GM19025 (cell line): ENCODE results near the gene LOX.
"Not testable (repeated sequence)": the region's sequence is repeated elsewhere in the genome, so short reads cannot be mapped to it uniquely, and the experiment has no call there.

ENCODE experiments used
- ATAC-seq: cut with Tn5 transposase; IDR thresholded peaks from one replicate; pipeline ENCODE4 v1.9.1; 2021; ENCODE audit warnings: mild to moderate bottlenecking, low read depth, moderate library complexity; ENCODE audit not compliant: unreplicated experiment

Gene LOX

DNA sequence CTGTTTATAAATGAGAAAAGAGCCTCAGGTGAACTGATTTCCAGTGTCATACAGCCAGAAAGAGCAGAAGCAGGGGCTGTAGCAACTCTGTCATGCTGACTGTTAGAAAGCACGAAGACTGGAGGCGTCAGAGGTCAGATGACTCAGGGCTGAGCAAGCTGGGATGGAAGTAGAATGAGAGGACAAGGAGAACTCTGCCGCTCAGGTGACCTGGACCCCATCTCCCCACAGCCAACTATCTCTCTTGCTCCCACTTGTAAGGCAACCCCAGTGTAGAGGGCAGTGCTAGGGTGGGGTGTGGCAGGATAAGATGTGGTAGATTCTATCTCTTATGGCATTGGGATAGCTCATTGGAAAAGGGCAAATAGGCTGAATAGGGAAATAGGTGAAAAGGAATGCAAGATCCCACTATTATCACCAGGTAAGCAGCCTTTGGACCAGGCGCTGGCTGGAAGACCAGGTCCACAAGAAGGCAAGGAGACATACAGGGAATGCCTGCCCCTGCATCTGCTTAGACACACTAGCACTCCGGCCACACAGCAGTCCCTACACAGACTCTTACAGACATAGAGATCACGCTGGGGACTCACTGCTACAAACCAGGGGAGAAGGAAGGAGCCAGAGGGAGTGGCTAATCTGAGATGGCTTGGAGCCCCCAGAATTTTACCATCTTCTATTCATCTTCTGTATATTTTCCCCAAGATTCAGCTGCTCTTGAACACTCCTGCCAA lies 21.2 kb upstream of the LOX start:
- ATAC-seq: no peak

DNA sequence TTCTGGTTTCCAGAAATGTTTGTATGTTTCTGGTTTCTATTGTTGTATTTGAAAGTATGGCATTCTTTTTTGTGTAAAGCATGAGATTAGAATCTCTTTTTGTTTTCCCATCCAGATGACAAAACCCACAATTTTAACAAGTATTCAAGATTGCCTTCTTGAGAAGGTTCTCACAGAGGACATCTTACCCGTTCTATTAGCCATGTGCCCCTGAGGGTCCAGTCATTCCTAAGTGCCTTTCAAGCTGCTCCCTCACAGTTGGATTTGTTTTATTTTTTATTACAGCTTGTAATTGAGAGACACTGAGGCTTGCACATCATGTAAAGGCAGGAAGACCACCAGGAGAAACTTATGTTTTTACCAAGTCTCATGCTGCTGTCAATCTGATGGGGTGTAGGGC lies 19.3 kb upstream of the LOX start:
- no peak for ATAC-seq

DNA sequence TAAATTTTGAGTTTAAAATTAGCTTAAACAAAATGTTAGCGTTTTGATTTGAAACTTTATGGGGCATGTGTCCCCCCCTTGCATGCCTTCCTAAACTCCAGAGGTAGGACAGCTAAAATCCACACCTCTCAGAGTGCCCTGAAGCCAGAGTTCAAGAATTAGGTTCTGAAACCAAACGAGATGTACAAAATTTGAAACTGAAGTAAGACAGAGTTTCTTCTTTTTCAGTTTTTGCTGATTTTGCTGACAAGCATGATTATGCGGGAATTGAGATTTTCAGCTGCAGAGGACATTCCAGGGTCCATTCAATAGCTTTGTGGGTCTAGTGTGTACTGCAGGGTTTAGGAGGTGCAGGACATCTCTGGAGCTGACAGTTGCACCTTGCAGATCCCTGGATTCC lies 17.1 kb upstream of the LOX start:
- no peak for ATAC-seq

DNA sequence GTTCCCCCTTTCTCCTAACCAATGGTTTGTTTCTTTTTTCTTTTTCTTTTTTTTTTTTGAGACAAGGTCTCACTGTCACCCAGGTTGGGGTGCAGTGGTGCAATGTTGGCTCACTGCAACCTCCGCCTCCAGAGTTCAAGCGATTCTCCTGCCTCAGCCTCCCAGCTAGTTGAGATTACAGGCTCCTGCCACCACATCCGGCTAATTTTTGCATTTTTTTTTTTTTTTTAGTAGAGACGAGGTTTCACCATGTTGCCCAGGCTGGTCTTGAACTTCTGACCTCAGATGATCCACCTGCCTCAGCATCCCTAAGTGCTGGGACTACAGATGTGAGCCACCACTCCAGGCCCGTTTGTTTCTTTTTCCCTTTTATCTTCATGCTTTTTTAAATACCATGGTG lies 16.2 kb upstream of the LOX start:
- ATAC-seq: not testable (repeated sequence)

DNA sequence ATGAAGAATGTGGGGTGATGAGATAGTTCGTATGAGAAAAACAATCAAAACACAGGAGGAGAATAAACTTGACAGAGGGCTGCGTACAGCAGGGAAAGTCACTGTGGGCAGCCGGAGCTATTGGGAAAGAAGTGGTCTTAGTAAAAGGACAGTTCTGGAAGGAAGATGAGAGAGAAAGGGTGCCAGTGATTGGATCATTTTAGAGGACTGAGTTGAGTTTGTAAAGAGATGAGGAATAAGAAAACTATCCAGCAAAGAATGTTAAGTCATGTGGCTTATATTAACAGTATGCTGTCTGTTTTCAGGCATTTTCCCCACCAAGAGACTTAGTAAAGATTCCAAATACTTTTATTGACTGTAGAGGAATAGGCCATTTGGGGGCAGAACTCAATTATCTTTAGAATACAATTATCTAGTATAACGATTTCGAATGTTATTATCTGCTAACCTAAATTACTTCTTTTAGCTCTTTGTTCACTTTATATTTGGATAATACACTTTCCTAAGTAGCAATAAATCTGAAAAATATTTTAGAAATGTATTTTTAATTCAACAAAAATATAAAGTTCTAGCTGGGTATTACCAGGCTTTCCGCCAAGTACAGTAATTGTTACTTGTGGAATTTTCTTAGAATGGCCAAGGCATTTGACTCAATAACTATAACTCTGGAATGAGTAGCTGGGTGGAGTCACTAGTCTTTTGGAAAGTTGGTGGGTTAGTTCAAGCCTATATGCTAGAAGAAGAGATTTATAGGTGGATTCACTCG lies 15.5 kb upstream of the LOX start:
- no peak for ATAC-seq

DNA sequence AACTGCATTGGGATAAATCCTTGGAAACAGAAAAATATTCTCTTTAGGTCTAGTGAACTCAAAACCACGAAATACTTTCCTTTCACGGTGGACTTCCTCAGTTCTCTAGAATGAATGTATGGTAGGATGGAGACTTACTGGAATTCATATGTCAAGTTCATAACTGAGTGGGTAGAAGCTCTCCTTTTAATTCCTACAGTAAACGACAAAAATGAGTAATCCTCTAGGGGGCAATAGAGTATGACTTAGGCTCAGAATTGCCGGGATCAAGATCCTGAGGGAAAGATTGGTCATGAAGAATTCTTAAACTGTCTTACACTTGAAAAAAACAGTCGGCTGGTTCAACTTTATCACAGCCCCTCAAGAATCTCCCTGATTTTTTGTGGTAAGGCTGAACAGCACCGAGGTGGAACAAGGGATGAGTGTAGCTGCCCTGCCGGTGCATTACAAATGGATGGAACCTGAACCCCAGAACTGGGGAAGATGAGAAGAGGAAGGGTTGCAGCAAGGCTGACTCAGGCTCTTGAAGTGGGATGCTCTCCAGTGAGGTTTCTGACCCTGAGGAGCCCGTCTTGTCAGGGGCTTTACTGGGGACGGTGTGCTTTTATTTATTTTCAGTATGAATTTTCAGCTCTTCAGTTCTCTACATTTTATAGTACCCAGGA lies 14.0 kb upstream of the LOX start:
- ATAC-seq: no peak

DNA sequence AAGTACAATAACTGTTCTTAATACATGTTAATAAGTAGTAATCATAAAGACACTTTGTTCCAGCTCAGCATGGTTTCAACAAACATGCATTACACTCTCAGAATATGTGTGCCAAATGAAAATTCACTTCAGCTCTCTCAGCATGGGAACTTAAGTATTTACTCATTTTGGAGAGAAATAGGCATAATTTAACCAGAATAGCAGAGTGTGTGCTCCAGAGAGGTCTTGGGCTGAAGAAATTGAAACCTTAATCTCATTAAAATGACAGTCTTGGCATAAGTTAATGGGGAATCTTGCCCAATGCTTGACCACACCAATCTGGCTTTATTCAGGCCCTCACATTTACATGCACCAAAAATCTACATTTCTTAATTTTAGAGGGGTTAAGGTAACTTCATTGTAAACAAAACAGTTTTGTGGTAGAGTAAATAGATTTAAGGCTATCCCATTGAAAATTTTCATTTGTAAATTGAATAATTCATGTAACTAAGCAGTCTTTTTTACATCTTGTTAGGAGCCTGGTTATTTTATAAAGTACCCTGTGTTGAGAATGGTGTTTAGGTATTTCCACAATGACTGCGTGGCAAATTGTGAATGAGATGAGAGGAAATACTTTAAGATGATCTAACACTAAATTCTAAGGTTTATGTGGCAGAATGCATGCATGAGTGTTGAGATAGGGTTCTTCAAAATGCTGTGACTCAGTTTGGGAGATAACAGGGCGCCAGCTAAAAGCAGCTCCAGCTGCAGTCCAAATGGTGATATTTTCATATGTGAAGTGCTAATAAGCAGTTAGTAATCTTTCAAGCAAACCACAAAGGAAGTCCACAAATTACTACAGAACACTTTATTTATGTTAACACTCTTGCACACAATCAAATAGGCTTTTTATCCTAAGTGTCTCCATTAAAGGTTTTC lies 11.3 kb upstream of the LOX start:
- no peak for ATAC-seq

DNA sequence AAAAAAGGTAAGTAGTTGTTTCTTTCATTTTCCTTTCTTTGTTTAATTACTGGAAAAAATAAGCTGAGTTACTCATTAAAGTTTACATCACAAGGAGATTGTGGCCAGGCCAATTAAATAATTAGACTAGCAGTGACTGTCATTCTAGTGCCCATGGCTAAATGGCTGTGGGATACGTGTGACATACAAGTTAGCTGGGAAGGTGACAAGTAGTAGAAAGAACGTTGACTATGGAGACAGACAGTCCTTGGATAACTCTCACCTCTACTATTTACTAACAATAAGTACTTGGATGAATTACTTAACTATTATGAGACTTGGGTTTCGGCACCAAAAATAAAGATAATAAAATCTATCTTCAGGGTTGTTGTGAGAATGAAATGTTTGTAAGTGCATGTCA lies 7.0 kb upstream of the LOX start:
- no peak for ATAC-seq

DNA sequence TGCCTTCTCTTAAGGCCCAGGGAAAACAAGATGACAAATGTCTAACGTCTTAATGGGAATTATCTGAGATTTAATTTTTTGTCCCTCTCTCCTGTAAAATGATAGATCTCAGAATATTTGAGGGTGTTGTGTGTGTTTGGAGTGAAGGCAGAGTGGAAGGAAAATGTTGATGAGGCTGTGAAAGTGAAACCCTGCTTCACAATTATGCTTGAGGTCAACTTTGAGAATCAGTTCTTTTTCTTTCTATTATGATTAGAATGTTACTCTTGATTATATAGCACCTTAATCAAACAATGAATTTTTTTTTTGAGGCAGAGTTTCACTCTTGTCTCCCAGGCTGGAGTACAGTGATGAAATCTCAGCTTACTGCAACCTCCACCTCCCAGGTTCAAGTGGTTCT lies 5.5 kb upstream of the LOX start:
- ATAC-seq: no peak

DNA sequence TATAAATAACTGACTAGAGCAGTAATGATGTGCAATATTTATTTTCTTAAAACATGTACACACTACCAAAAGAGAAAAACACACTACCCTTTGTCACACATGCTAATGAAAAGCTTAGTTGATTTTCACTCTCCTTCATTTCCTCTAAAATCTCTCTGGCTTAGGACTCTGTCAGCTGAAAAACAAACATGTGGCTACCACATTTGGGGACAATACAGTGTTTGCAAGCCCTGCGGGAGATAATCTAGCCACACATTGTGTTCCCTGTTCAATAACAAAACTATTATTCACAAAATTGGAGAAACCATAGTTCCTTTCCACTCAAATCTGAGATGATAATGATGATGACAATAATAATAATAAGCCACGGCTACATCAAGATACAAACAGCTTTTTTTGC lies 3.5 kb upstream of the LOX start:
- no peak for ATAC-seq

DNA sequence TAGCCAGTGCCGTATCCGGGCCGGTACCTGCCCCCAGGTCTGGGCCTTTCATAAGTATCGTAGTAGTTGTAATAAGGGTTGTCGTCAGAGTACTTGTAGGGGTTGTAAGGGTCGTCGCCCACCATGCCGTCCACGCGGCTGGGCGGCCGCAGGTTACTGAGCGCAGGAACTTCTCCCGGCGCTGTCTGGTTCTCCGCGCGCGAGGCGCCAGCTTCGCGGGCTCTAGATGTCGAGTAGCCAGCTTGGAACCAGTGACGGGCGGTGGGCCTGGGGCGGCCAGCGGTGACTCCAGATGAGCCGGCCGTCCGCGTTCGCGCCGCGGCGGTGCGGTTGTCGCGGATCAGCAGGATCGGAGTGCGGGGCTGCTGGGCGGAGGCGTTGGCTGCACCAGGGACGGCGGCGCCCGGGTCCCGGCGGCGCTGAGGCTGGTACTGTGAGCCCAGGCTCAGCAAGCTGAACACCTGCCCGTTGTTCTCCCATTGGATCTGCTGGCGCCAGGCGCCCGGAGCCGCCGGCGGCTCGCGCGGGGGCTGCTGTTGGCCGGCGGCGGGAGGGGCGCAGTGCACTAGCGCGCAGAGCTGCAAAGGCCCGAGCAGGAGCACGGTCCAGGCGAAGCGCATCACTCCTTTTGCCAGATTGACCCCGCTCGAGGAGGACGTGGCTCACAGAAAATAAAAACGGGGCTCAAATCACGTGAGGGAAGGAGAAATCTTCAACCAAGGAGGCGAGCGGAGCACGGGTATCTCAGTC lies 518 bp downstream of the LOX start:
- no peak for ATAC-seq

DNA sequence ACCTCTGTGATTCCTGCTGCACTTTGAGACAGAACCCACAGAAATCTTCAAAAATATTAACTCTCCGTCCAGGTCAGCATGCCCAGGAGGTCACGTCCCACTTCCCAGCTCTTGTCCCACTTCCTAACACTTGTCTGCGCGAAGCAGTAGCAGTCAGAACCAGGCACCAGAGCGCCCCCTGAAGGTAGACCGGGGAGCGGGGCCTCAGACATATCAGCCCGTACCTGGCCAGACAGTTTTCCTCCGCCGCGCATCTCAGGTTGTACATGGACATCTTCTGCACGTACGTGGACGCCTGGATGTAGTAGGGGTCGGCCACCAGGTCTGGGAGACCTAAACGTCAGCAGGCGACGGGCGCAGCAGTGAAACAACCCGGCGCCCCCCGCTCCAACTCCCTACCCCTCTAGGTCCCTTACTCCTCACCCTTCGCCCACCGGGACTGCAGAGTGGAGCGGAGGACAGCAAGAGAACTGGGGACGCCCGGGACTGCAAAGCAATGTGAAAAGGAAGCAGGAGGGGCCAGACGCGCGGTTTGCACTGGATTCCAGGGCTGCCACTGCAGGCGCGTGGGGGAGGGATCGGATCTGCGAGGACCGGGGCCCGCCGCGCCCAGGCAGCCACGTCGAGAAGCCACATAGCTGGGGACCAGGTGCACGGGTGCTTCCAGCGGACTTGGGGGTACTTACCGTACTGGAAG lies 1.2 kb downstream of the LOX start:
- ATAC-seq: no peak

DNA sequence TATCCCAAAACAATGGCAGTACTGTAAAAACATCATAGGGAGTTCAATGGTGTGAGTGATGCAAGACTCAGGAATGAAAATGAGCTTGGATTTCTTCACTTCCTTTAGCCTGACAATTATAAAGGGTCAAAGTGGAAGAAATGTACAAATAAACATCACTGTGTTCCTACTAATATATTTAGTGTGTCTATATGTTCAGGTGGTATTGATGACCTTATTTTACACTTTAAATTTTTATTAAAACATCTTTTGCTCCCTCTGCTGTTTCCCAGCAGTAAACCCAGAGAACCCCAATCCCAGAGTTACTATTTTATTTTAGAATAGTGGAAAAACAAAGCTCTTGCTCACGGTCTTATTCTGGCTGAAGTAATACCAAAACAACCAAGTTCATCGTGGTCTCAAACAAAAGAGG lies 2.0 kb downstream of the LOX start:
- ATAC-seq: no peak

DNA sequence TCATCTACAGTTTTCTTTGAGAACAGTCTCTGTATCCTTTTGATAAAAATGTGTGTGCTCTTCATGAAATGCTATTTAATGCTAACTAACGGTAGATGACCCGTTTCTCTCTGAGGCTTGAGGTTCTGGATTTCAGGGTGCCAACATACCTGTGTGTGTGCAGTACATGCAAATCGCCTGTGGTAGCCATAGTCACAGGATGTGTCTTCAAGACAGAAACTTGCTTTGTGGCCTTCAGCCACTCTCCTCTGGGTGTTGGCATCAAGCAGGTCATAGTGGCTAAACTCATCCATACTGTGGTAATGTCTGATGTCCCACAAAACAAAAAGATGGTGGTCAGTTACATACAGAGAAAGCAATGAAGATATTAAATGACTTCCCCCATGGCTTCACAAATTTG lies 4.2 kb downstream of the LOX start:
- no peak for ATAC-seq

DNA sequence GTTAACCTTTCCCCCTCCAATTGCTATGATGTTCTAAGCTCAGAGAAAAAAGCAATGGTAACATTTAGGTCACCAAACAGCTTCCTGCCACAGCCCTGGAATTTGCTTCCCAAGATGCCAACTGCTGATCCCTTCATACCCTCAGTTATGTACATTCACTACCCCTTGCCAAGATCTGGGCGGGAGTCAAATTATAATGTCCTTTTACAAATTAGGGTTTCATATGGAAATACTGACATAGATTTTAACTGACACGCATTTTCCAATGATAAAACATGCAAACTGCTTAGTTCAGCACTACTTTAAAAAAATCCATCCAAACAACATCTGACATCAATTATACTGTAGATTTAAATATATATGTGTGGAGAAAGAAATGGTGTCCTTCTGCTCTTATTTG lies 5.0 kb downstream of the LOX start:
- no peak for ATAC-seq

DNA sequence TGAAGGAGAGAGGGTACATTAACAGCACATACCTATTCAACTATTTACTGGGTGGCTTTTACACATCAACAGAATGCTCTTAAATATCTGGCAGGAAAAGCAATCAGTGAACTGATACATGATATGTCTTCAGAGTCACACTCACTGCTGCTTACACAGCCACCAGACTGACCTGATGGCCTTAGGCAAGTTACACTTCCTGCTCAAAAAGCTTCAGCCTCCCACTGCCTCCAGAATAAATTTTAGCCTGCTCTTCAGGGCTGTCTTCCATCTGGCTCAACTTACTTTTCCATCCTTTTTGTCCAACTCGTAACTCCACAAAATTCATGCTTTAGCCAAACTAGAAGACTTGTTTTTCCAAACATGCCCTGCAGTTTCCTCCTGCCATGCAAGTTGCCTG lies 10.7 kb downstream of the LOX start:
- ATAC-seq: no peak

DNA sequence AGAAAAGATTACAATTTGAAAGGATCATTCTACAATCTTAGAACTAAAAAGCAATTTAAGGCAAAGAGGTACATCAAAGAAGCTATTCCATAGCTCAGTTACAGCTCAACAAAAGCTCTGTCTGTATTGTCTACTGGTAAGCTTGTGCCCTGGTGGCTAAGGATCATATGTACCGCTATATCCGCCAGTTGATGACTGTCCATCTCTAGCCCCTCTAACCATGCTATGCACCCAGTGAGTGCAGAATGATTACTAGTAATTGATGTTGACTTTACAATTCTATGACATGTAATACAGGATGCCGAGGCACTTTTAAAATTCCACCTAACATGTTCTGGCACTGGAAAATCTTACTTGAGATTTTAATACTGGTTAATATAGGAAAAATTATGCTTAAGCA lies 13.1 kb downstream of the LOX start:
- no peak for ATAC-seq

DNA sequence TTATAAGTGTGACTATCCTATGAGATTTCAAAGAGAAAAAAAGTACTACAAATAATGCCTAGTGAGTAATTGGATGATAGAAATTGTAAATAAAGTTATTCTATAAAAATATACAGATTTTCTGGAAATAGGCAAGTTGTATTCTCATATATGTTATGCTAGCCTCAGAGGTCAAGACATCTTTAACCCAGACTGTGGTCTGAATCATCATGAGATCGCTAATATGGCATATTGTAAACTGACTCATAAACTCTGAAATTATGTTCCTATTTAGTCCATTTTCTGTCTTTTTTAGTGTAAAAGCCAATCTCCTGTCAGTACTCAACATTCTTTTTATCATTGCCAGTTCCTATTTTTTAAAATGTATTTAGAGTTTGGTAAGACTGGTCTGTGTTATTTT lies 14.2 kb downstream of the LOX start:
- no peak for ATAC-seq

DNA sequence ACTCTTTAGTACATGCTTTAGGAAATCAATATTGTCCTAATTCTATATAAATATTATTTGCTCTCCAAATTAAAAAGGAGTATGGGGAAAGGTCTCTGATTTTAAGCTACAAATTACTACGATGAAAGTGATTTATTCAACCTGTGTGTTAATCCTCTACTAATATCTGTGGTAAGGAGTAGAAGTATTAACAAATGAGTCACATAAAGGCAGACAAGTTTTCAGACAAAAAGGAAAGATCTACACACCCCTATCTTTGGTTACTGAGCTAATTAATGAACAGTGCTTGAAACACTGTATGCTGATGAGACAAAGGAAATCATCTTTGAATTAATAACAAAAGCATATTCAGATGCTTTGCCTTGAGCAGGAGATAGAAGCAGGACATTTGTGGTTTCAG lies 15.9 kb downstream of the LOX start:
- no peak for ATAC-seq
